Colonic mucosa (tissue), 4 donors: ENCODE results near the gene OSBPL10. TPM values are rescaled to one million over a fixed set of nuclear protein-coding genes. Genes with fewer than 3 reads are reported as not detected.

ENCODE experiments used
- DNase-seq: peaks from one replicate; pipeline ENCODE4 v3.0.0-alpha.2; 2020
- H3K27ac ChIP-seq: fragments of 200-600 bp; one replicate; pipeline ENCODE4 v1.8.0; 2021
- H3K27me3 ChIP-seq: fragments of 200-600 bp; one replicate; pipeline ENCODE4 v1.8.0; 2021
- H3K36me3 ChIP-seq: fragments of 200-600 bp; one replicate; pipeline ENCODE4 v1.8.0; 2021
- H3K4me1 ChIP-seq: fragments of 200-600 bp; one replicate; pipeline ENCODE4 v1.8.0; 2021; ENCODE audit warnings: mild to moderate bottlenecking
- H3K4me3 ChIP-seq: fragments of 200-600 bp; one replicate; pipeline ENCODE4 v1.8.0; 2021
- H3K9ac ChIP-seq, 2 donors: one replicate each; pipeline ENCODE4 v1.7.0; 2013; ENCODE audit warnings: control low read depth in 2 of 2, low read depth in 2 of 2, low read length in 2 of 2
- H3K9me3 ChIP-seq: fragments of 200-600 bp; one replicate; pipeline ENCODE4 v1.8.0; 2021
- intact Hi-C: fragments of 100-400 bp; cut with DNase I; formaldehyde crosslinking; loops from one replicate; pipeline ENCODE4 v1.14.1; 2022
- total RNA-seq, 2 donors: library from RNA; stranded (reverse); fragmentation: NEBNext Ultra II Directional in 1 of 2; extraction: Animal tissue kit (Norgen Biotek cat#: 25700) in 1 of 2; gene quantifications; one replicate each; pipeline ENCODE4 v1.2.1, GENCODE V29; 2021
- TF ChIP-seq, protein P1 (sequence below): fragments of 200-600 bp; IDR thresholded peaks from one replicate; pipeline ENCODE4 v1.8.0; 2022; ENCODE audit warnings: antibody characterized with exemption, mild to moderate bottlenecking
- donor health status: healthy.
- donor health status: DM: no; HTN: no; CAD: no.
- donor health status: DM: no; HTN: no; CAD: no.

Gene OSBPL10
- total RNA-seq, 2 donors from 2014 or later, result 20.0 to 34.4 TPM

DNA sequence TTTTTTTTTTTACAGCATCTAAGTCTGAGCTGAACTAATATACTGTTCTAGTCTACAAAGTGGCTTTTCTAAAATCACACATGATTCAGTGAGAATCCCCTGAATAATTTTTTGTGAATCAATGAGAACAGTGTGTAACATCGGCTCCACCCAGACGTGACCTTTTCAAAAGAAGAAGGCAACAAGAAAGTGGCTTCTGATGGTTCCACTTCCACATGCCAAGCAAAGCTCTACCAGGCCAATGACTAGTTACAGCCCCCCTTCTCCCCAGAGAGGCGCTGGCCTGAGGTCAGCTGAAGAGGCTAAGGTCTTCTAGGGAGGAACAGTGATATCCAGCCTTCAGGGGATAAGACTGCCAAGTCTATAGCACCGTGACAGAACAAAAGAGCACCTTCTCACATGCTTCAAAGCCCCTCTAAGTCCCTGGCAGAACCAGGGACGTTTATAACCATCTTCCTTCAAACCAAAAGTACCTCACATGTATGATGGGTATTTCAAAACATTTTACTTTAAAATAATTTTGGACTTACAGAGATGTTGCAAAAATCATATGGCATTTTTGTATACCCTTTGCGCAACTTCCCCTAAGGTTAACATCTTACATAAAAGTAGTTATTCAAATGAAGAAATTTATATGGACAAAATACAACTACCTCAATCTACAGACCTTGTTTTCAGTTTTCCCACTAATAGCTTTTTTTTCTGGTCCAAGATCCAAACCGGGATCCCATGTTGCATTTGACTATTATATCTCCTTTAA lies 177.9 kb downstream of the OSBPL10 start:
- intact Hi-C loops, result no loop called here
- TF ChIP-seq, protein P1, sequence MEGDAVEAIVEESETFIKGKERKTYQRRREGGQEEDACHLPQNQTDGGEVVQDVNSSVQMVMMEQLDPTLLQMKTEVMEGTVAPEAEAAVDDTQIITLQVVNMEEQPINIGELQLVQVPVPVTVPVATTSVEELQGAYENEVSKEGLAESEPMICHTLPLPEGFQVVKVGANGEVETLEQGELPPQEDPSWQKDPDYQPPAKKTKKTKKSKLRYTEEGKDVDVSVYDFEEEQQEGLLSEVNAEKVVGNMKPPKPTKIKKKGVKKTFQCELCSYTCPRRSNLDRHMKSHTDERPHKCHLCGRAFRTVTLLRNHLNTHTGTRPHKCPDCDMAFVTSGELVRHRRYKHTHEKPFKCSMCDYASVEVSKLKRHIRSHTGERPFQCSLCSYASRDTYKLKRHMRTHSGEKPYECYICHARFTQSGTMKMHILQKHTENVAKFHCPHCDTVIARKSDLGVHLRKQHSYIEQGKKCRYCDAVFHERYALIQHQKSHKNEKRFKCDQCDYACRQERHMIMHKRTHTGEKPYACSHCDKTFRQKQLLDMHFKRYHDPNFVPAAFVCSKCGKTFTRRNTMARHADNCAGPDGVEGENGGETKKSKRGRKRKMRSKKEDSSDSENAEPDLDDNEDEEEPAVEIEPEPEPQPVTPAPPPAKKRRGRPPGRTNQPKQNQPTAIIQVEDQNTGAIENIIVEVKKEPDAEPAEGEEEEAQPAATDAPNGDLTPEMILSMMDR, result no peak
- no peaks in the 10 kb centered on the region for H3K27me3 ChIP-seq
- no peaks in the 10 kb centered on the region for H3K4me1 ChIP-seq
- no peak overlapping the region for H3K4me3 ChIP-seq
- no peaks in the 10 kb centered on the region for H3K36me3 ChIP-seq
- DNase-seq, result no peak
- no peak overlapping the region for H3K9ac ChIP-seq
- H3K27ac ChIP-seq, result no peak overlapping the region
- no peaks in the 10 kb centered on the region for H3K9me3 ChIP-seq

DNA sequence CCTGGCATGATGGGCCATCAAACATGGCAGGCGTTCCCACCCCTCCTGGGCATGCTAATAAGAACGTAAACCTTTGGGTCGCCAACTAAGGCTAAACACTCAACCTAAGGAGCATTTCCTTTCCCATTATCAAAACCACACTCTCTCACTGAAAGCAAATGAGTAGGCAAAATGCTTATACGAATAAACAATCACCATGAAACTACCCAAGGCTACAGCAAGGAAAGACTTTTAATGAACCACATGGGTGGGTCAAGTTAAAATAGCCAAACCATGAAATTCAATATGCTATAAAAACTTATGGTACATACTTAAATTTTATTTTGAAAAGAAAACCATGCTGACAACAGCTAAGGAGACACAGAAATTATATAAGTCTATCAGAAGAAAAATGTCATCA lies 180.6 kb downstream of the OSBPL10 start:
- intact Hi-C loops, result no loop called here

DNA sequence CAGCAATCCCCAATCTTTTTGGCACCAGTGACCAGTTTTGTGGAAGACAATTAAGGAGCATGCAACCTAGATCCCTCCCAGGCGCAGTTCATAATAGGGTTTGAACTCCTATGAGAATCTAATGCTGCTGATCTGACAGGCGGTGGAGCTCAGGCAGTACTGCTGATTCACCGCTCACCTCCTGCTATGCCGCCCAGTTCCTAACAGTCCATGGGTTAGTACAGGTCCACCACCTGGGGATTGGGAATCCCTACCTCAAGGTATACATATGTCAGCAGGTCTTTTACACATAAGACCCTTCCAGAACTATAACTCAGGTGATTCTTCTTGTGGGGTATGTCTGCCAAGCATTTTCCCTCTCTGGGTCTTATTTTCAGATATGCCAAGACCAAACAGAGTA lies 182.2 kb downstream of the OSBPL10 start:
- Histone ChIP-seq H3K9me3 (no peaks in the 10 kb centered on the region), H3K27ac (no peak overlapping the region), H3K4me3 (no peak overlapping the region), H3K27me3 (no peaks in the 10 kb centered on the region), H3K9ac (no peak overlapping the region), H3K4me1 (no peaks in the 10 kb centered on the region), H3K36me3 (no peaks in the 10 kb centered on the region)
- no peak for DNase-seq
- TF ChIP-seq, protein P1, result no peak
- intact Hi-C loops, result no loop called here

More for the DNA sequence above, 180.6 kb downstream of the OSBPL10 start:
- Histone ChIP-seq H3K9me3 (no peaks in the 10 kb centered on the region), H3K4me3 (no peak overlapping the region), H3K4me1 (no peaks in the 10 kb centered on the region), H3K36me3 (no peaks in the 10 kb centered on the region), H3K9ac (no peak overlapping the region), H3K27ac (no peak overlapping the region), H3K27me3 (no peaks in the 10 kb centered on the region)
- DNase-seq, result no peak
- TF ChIP-seq, protein P1, result no peak

DNA sequence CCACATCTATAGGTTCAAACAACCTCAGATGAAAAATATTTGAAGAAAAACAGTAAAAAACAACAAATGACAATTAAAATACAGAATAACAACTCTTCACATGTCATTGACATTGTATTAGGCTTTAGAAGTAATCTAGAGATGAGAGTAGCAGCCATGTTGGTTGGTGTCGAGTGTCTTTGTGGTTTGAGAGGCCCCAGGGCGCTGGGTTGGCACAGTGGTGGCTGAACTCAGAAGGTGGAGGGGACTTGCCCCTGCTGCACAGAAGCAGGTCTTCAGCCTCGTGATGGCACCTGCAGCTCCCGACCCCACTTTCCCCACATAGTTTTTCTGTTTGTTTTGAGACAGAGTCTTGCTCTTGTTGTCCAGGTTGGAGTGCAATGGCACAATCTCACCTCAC lies 187.2 kb downstream of the OSBPL10 start:
- Histone ChIP-seq H3K9ac (no peak overlapping the region), H3K27me3 (no peaks in the 10 kb centered on the region), H3K4me1 (no peaks in the 10 kb centered on the region), H3K27ac (no peak overlapping the region), H3K36me3 (no peaks in the 10 kb centered on the region), H3K9me3 (no peaks in the 10 kb centered on the region), H3K4me3 (no peak overlapping the region)
- no peak for DNase-seq
- TF ChIP-seq, protein P1, result no peak
- intact Hi-C loops, result no loop called here

DNA sequence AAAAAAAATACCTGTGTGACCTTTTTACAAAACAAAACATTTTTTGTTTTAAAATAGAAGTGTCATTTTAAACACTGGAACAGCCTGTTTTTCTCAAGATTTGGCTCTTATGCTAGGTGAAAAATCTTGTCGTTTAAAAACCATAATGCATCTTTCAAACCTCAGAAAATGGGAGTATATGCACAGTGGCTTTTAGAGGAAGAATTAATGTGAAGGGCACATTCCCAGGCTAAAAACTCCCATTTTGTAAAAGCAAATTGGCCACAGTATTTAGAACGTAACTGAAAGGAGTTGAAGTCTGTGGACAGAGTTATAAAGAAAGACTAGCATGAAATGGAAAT lies 190.0 kb downstream of the OSBPL10 start:
- no peak overlapping the region for H3K9ac ChIP-seq
- no peak overlapping the region for H3K27ac ChIP-seq
- no peak overlapping the region for H3K4me3 ChIP-seq
- TF ChIP-seq, protein P1, result no peak
- intact Hi-C loops, result no loop called here
- no peaks in the 10 kb centered on the region for H3K4me1 ChIP-seq
- H3K36me3 ChIP-seq, result no peaks in the 10 kb centered on the region
- no peak for DNase-seq
- no peaks in the 10 kb centered on the region for H3K9me3 ChIP-seq
- no peaks in the 10 kb centered on the region for H3K27me3 ChIP-seq
